ENCODE data around the gene MRPL55. TPM values are rescaled to one million over a fixed set of nuclear protein-coding genes. Genes with fewer than 3 reads are reported as not detected.
A peak's percentile ranks its signal among the peaks of the same experiment; 100 is the strongest.

The MRPL55 gene
- total and polyA plus RNA-seq, 2 of the 13 experiments (the other 11 are each of a cell fraction or from before 2014, with no cell fraction given): 58.6 to 92.9 TPM

GRCh38 chr1:228139931-228140723 is 31.0 kb upstream of the MRPL55 start, which contains the start of gene GUK1 (continued):
- TF ChIP-seq MAFF (IDR thresholded peaks at IDR 0.05; ENCODE audit: low read depth, low read length) (no peak), FOXK1 (CRISPR knock-in tag; IDR thresholded peaks at IDR 0.05; ENCODE audit: borderline replicate concordance, low read depth) (peak; percentile 78; the same call in 1 of the 2 replicates), GLI4 (CRISPR knock-in tag; IDR thresholded peaks at IDR 0.05; ENCODE audit: borderline replicate concordance) (no peak), CENPT (CRISPR knock-in tag; IDR thresholded peaks at IDR 0.05; ENCODE audit: low read depth) (no peak; the same call in 1 of the 2 replicates), ZNF10 (CRISPR knock-in tag; IDR thresholded peaks at IDR 0.05; ENCODE audit: borderline replicate concordance, low read depth) (no peak), ZNF75D (CRISPR knock-in tag; IDR thresholded peaks at IDR 0.05; ENCODE audit: borderline replicate concordance) (no peak), SETDB1 (CRISPR knock-in tag; IDR thresholded peaks at IDR 0.05; ENCODE audit: borderline replicate concordance) (no peak), ZNF3 (CRISPR knock-in tag; IDR thresholded peaks at IDR 0.05) (no peak), ZBTB39 (CRISPR knock-in tag; IDR thresholded peaks at IDR 0.05) (no peak), TP53 (CRISPR knock-in tag; conservative IDR thresholded peaks at IDR 0.05) (no peak), PRPF4 (IDR thresholded peaks at IDR 0.05; ENCODE audit: low read depth, low read length, poor library complexity, severe bottlenecking) (no peak), PHF21A (CRISPR knock-in tag; IDR thresholded peaks at IDR 0.05) (peak; percentile 31), HDAC6 (IDR thresholded peaks at IDR 0.05; ENCODE audit: low read depth, low read length) (no peak), RERE (CRISPR knock-in tag; IDR thresholded peaks at IDR 0.05; ENCODE audit: low read depth) (no peak), IRF1 (CRISPR knock-in tag; IDR thresholded peaks at IDR 0.05; ENCODE audit: low read depth) (no peak), ZNF383 (CRISPR knock-in tag; IDR thresholded peaks at IDR 0.05; ENCODE audit: borderline replicate concordance) (no peak), ZFP82 (CRISPR knock-in tag; IDR thresholded peaks at IDR 0.05; ENCODE audit: borderline replicate concordance) (no peak), ZNF350 (CRISPR knock-in tag; IDR thresholded peaks at IDR 0.05; ENCODE audit: borderline replicate concordance, low read depth) (peak; percentile 49; the same call in 1 of the 2 replicates), IRX3 (CRISPR knock-in tag; IDR thresholded peaks at IDR 0.05; ENCODE audit: borderline replicate concordance, low read depth) (no peak), REPIN1 (CRISPR knock-in tag; IDR thresholded peaks at IDR 0.05; ENCODE audit: borderline replicate concordance, low read depth) (no peak), ZNF282 (IDR thresholded peaks at IDR 0.05; ENCODE audit: partially characterized antibody) (no peak)

Measured in HepG2 (cell line).